ENCODE measurements around the gene THPO.

GRCh38 chr3:184349563-184350470, 28.2 kb downstream of the THPO start:
- TF ChIP-seq CTCF (IDR thresholded peaks at IDR 0.05; ENCODE audit: low read depth, low read length, poor library complexity, severe bottlenecking) (no peak), EZH2phosphoT487 (IDR thresholded peaks at IDR 0.05; ENCODE audit: borderline replicate concordance, low read length) (no peak)

Data from DOHH2 (cell line).